SJSA1 (cell line): Measurements from ENCODE around the gene ZIC4. TPM values are rescaled to one million over a fixed set of nuclear protein-coding genes. Genes with fewer than 3 reads are reported as not detected.

Source experiments
- DNase-seq, 2 experiments: peaks; one replicate each; pipeline ENCODE4 v3.0.0-alpha.2; 2015 to 2020; ENCODE audit warnings: low spot score in 2 of 2, low read depth in 1 of 2
- H3K27ac ChIP-seq: fragments of 250-450 bp; sonication (Bioruptor Pico); 2 replicates; pipeline ENCODE4 v1.5.1; 2020; ENCODE audit warnings: mild to moderate bottlenecking, moderate library complexity
- H3K27me3 ChIP-seq: fragments of 250-450 bp; sonication (Bioruptor Pico); replicated peaks from 2 replicates; pipeline ENCODE4 v1.5.1; 2020; ENCODE audit warnings: mild to moderate bottlenecking, moderate library complexity
- H3K36me3 ChIP-seq: fragments of 250-450 bp; sonication (Bioruptor Pico); 2 replicates; pipeline ENCODE4 v1.5.1; 2020; ENCODE audit warnings: mild to moderate bottlenecking
- H3K4me1 ChIP-seq: fragments of 250-450 bp; sonication (Bioruptor Pico); replicated peaks from 2 replicates; pipeline ENCODE4 v1.6.1; 2021; ENCODE audit warnings: mild to moderate bottlenecking
- H3K4me3 ChIP-seq: fragments of 250-450 bp; sonication (Bioruptor Pico); 2 replicates; pipeline ENCODE4 v1.5.1; 2020; ENCODE audit warnings: mild to moderate bottlenecking
- H3K9me3 ChIP-seq: fragments of 250-450 bp; sonication (Bioruptor Pico); replicated peaks from 2 replicates; pipeline ENCODE4 v1.5.1; 2020; ENCODE audit warnings: mild to moderate bottlenecking
- total RNA-seq: library from RNA; depleted of rRNA; stranded (reverse); fragments of >200 nt; shearing (Covaris generic); gene quantifications from 2 replicates; pipeline ENCODE4 v1.2.3, GENCODE V29; 2014

Gene ZIC4
- total RNA-seq, 1 experiment from 2014 or later: 1.5 TPM

DNA sequence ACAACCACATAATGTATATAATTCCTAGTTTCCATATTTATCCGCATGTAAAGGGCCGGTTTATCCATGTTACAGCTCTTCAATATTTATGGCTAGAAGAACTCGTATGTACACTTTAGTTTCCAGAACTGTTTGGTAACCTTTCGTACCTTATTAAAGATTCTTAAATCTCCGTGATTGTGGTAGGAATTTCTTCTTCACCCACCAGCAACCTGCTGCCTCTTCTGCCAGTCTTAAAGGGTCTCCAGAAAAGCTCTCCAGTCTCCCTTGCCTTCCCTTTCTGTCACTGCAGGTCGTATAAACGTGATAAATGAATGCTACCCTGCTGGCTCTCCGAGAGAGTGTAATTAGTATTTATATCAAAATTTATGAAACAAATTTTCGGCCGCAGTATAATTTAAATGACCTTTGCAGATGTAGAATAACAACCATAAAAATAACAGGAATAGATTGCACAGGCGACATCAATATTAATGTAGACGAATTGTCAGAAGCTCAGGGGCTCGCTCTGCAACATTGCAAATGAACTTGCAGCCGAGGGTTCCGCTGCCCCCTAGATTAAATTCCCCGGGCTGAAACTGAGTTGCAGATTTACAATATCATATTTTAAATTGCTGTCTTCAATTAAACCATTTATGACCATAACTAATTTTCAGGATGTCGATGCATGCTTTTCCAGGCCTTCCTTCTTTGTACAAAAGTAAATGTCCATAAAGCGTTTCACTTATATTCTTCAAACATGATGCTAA, 8.2 kb upstream of the ZIC4 start:
- H3K4me1 ChIP-seq: no peaks in the 10 kb centered on the region; the same call in 1 of the 2 replicates
- no peaks in the 10 kb centered on the region for H3K9me3 ChIP-seq
- H3K27me3 ChIP-seq: no peaks in the 10 kb centered on the region
- H3K4me3 ChIP-seq: no peak overlapping the region
- H3K36me3 ChIP-seq: peaks cover 26% of the 10 kb centered on the region
- H3K27ac ChIP-seq: no peak overlapping the region
- DNase-seq: no peak

DNA sequence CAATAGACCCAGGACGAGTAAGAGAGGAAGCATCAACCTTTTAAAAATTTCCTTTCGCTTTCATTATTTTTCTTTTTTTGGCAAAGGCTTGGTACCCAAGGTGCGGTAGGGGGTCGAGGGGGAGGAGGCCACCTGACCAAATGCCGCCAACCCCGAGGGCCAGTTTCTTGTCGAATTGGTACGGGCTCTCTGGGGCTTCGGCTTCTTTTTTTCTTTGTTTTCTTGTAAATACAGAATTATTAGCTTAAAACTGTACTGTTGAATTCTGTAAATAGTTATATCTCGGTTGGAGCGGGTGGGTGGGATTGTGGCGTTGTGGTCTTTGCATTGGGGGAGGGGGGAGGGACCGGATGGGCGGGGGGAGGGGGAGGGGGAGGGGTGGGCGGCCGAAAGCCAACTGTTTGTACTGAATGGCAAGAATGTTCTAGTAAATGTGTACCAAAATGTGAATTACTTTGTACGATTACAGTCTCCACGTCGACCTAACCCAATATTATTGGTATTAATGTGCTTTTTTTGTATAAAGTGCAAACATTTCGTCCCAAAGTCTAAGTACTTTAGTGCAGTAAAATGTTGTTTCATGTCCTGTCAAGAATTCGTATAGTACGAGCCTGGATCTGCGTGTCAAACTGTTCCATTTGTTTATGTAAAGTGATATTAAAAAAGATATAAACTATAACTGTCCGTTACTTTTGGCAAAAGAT, 7.5 kb upstream of the ZIC4 start:
- no peaks in the 10 kb centered on the region for H3K9me3 ChIP-seq
- DNase-seq: no peak
- no peaks in the 10 kb centered on the region; the same call in 1 of the 2 replicates for H3K4me1 ChIP-seq
- H3K27me3 ChIP-seq: no peaks in the 10 kb centered on the region
- peaks cover 26% of the 10 kb centered on the region for H3K36me3 ChIP-seq
- H3K27ac ChIP-seq: no peak overlapping the region
- H3K4me3 ChIP-seq: no peak overlapping the region

DNA sequence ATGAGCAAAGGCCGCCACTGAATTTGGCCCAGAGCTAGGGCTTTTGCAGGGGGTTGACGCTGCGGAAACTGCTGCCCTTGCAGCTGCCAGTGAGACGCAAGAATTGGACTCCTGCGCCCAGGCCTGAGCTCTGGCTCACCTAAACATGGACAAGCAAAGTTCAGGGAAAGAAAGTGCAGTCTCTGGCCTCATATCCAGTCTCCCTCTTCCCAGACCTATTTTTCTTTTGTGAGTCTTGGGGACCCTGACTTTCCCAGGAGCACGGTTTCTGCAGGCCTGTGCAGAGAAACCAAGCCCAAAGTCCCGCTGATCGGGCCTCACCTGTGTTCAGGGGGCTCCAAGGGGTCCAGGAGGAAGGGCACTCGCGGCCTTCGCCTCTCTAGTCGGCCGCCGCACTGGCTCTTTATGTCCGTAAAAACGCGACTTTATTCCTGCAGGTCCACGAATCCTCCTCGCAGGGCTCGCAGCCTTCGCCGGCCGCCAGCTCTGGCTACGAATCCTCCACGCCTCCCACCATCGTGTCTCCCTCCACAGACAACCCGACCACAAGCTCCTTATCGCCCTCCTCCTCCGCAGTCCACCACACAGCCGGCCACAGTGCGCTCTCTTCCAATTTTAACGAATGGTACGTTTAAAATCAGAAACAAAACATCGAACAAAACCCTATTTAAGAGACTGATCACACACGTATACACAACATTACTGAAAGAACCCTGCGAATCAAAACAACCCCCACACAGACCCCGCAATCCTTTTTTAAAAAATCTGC, 6.8 kb upstream of the ZIC4 start:
- DNase-seq: no peak
- Histone ChIP-seq H3K27ac (no peak overlapping the region), H3K4me1 (peaks cover 4% of the 10 kb centered on the region; the same call in 1 of the 2 replicates), H3K9me3 (no peaks in the 10 kb centered on the region), H3K27me3 (no peaks in the 10 kb centered on the region), H3K36me3 (peaks cover 26% of the 10 kb centered on the region), H3K4me3 (no peak overlapping the region)

DNA sequence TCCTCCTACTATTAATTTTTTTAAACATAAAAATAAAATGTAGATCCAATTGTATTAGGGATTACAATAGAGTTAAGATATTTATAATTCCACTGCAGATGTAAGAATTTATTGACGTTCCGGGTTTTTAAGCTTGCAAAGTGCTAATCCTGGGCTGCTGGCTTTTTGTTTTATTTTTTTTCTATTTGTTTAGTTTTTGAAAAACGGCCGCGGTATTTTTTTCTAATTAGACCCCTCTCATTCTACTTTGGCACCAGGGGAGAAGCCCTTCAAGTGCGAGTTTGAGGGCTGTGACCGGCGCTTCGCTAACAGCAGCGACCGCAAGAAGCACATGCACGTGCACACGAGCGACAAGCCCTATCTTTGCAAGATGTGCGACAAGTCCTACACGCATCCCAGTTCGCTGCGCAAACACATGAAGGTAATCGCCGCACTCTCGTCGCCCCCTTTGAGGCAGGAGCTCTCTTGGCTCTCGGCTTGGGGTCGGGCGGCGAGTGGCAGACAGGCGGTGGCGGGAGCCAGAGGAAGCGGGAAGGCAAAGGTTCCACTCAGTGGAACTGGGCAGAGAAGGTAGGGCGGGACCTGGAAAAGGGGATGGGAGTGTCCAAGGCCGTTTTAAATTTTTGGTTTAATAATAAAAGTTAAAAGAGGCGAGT, 6.0 kb upstream of the ZIC4 start:
- Histone ChIP-seq H3K4me3 (no peak overlapping the region), H3K36me3 (peaks cover 26% of the 10 kb centered on the region), H3K27me3 (no peaks in the 10 kb centered on the region), H3K4me1 (peaks cover 4% of the 10 kb centered on the region; the same call in 1 of the 2 replicates), H3K27ac (no peak overlapping the region), H3K9me3 (no peaks in the 10 kb centered on the region)
- no peak for DNase-seq

DNA sequence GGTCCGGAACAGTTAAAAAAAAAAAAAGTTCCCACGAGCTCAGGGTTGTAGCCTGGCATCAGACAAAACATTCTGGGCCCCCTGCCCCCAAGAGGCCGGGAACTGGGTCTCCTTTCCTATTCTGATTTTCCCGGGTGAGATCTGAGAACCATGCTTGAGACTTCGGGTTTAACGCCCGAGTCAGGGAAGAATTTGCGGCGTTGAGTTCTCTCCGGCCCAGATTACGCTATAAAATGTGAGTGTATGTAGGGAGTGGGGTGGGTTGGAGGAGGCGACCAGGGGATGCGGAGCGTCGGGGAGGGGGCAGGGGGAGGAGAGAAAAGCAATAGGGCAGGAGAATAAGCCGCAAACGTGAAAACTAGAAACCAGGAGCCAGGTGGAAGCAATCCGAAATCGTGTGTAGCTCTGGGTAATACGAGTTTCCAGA, 5.5 kb upstream of the ZIC4 start:
- DNase-seq: no peak
- H3K4me1 ChIP-seq: peaks cover 4% of the 10 kb centered on the region; the same call in 1 of the 2 replicates
- peak overlapping the region; percentile 49 for H3K4me3 ChIP-seq
- no peak overlapping the region for H3K27ac ChIP-seq
- no peaks in the 10 kb centered on the region for H3K27me3 ChIP-seq
- H3K36me3 ChIP-seq: peaks cover 26% of the 10 kb centered on the region
- H3K9me3 ChIP-seq: no peaks in the 10 kb centered on the region

DNA sequence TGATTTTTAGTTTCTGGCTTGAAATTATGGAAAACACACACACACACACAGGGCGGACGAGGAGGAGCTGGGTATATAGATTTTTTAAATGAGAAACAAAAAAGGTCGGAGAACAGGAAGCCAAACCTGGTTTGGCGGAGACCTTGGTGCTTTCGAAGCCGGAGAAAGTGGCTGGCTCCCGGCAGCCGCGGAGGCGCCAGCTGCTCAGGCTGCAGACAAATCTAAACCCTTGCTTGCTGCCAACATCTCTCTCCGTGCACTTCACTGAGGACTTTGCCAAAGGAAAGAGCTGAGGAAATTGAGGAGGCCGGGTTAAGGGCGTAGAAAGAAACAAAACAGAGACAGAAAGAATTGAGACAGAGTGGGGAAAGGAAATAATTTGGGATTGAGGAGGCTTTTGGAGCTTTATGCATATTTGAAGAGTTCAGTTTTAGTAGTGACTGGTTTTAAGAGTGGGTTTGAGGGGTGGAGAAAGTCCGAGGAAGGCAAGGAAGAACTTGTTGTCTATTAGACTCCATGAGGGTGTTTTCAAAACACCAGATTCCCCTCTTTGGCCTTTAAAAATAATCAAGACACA, 5.0 kb upstream of the ZIC4 start:
- Histone ChIP-seq H3K27ac (no peak overlapping the region), H3K4me1 (peaks cover 4% of the 10 kb centered on the region; the same call in 1 of the 2 replicates), H3K4me3 (peak overlapping the region; percentile 49), H3K36me3 (peaks cover 26% of the 10 kb centered on the region), H3K9me3 (no peaks in the 10 kb centered on the region), H3K27me3 (no peaks in the 10 kb centered on the region)
- DNase-seq: peak in 1 of 2 experiments; percentile 37

DNA sequence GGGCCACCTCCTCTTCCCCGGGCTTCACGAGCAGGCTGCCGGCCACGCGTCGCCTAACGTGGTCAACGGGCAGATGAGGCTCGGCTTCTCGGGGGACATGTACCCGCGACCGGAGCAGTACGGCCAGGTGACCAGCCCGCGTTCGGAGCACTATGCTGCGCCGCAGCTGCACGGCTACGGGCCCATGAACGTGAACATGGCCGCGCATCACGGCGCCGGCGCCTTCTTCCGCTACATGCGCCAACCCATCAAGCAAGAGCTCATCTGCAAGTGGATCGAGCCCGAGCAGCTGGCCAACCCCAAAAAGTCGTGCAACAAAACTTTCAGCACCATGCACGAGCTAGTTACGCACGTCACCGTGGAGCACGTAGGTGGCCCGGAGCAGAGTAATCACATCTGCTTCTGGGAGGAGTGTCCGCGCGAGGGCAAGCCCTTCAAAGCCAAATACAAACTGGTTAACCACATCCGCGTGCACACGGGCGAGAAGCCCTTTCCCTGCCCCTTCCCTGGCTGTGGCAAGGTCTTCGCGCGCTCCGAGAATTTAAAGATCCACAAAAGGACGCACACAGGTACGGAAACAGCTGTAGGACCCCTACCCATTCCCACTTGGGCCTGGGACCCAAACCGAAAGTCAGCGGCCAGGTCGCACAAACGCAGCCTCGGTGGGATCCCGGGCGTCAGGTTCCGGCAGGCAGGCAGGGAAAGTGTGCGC, 4.3 kb upstream of the ZIC4 start:
- Histone ChIP-seq H3K4me1 (peaks cover 4% of the 10 kb centered on the region; the same call in 1 of the 2 replicates), H3K4me3 (peak overlapping the region; percentile 49), H3K27me3 (no peaks in the 10 kb centered on the region), H3K36me3 (peaks cover 22% of the 10 kb centered on the region), H3K9me3 (no peaks in the 10 kb centered on the region), H3K27ac (peak overlapping the region; percentile 4; the same call in 1 of the 2 replicates)
- peak; percentile 74 to 77 for DNase-seq

DNA sequence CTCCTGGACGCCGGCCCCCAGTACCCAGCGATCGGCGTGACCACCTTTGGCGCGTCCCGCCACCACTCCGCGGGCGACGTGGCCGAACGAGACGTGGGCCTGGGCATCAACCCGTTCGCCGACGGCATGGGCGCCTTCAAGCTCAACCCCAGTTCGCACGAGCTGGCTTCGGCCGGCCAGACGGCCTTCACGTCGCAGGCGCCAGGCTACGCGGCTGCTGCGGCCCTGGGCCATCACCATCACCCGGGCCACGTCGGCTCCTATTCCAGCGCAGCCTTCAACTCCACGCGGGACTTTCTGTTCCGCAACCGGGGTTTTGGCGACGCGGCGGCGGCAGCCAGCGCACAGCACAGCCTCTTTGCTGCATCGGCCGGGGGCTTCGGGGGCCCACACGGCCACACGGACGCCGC, 3.8 kb upstream of the ZIC4 start:
- Histone ChIP-seq H3K36me3 (peaks cover 21% of the 10 kb centered on the region), H3K27me3 (no peaks in the 10 kb centered on the region), H3K9me3 (no peaks in the 10 kb centered on the region), H3K4me3 (peak overlapping the region; percentile 49), H3K4me1 (peaks cover 4% of the 10 kb centered on the region; the same call in 1 of the 2 replicates), H3K27ac (peak overlapping the region; percentile 4; the same call in 1 of the 2 replicates)
- no peak for DNase-seq

DNA sequence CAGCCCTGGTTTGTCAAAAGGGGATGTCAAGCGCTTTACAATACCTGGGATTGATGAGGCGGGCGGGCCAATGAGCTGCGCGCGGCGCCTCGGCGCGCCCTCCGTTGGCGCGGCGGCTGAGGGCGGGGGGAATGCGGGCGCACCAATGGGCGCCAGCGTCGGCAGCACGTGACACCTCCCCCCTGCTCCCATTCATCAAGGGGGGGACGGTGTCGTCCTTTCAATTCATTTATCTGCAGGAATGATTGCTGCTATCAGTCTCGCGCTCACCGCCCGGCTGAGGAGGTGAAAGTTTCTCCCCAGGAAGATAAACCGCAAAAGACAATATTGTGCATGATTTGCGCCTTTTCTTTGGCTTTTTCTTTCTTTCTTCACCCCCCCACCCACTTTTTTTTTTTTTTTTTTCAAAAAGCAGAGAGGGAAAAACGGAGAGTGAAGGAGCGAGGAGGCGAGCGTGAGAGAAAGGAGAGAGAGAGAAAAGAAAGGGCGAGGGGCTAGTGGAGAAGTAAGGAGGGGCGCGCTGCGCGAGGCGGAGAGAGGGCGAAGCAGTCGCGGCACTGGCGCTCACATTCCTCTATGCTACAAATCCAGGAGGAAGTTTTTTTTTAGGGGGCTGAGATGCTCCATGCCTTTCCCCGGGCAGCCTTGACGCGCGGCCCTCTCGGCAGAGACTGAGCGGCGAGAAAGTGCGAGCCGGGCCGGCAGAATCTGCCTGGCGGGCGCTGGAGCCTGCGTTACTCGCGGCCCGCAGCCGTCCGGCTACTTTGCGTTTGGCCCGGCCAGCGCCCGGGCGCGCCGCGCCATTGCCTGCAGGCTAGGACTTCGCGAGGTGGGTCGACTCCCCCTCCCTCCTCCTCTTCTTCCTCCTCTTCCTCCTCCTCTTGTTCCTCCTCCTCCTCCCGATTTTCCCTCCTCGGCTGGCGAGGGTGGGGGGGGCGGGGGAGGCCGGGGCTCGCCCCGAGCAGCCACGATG, 3.1 kb upstream of the ZIC4 start, which contains the start of gene ZIC1:
ZIC1 (plus strand) TSS at position 223 of the 973 bp plus-strand sequence; CDS start at position 971, 748 bp downstream.
- peak within 1 kb of the TSS; percentile 34; the same call in 1 of the 2 replicates for H3K27ac ChIP-seq
- peaks cover 17% of the 10 kb centered on the region for H3K36me3 ChIP-seq
- H3K9me3 ChIP-seq: no peaks in the 10 kb centered on the region
- H3K4me1 ChIP-seq: peaks cover 4% of the 10 kb centered on the region; the same call in 1 of the 2 replicates
- peak within 1 kb of the TSS; percentile 49 for H3K4me3 ChIP-seq
- peak; percentile 75 to 86 for DNase-seq
- no peaks in the 10 kb centered on the region for H3K27me3 ChIP-seq

DNA sequence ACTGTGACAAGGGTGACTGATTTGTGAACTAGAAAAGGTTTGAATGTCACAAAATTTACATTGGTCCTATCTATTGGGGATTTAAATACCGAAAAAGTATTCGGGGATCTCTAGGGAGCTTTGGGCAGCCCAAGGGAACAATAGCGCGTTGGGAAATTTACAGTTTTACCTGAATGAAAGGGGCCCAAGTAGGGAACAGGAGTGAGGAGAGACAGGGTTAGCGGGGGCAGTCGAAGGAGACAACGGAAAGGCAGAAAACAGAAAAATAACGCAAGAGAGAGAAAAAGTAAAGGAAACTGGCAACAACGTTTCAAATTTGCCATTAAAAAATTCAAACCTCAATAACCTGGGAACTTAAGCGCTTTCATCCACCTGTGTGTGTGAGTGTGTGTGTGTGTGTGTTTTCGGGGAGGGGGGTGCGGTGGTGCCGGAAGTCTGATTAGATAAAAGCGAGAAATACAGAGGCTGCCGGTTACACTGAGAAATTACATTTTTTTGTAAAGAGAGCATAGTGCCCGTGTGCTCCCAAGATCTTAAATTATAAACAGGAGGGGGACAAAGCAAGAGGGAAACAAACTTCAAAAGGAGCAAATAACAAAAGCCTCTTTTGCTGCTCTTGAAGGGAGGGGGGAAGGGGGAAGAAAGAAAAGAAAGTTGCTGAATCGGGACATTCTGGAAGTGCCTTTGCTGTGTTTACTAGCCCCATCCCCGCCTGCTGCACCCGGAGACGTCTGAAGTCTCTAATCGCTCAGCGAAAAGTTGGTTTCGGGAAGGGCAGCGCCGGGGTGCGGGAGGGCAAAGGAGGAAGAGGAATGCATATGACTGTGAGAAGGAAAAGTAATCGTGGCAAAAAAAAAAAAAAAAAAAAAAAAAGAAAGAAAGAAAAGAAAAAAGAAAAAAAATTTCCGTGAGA, 2.1 kb upstream of the ZIC4 start:
- Histone ChIP-seq H3K27me3 (no peaks in the 10 kb centered on the region), H3K27ac (peak overlapping the region; percentile 34; the same call in 1 of the 2 replicates)
- peak in 1 of 2 experiments; percentile 47 for DNase-seq

More for the DNA sequence above, 2.1 kb upstream of the ZIC4 start:
- no peaks in the 10 kb centered on the region for H3K9me3 ChIP-seq
- peak overlapping the region; percentile 49 for H3K4me3 ChIP-seq
- H3K36me3 ChIP-seq: peaks cover 12% of the 10 kb centered on the region
- peaks cover 4% of the 10 kb centered on the region; the same call in 1 of the 2 replicates for H3K4me1 ChIP-seq
